ES-I3 (cell line): ENCODE results near the gene TRPV6.

Experiments used
- H3K36me3 ChIP-seq: 2 replicates; pipeline ENCODE4 v1.6.1; 2013; ENCODE audit warnings: mild to moderate bottlenecking, low read length, control low read depth, moderate library complexity; ENCODE audit not compliant: insufficient read depth
- H3K4me1 ChIP-seq: 2 replicates; pipeline ENCODE4 v1.6.1; 2013; ENCODE audit warnings: mild to moderate bottlenecking, control low read depth, low read length; ENCODE audit not compliant: insufficient read depth
- H3K9ac ChIP-seq: 2 replicates; pipeline ENCODE4 v1.6.1; 2013; ENCODE audit warnings: low read depth, mild to moderate bottlenecking, low read length, moderate library complexity
- H3K9me3 ChIP-seq: 2 replicates; pipeline ENCODE4 v1.6.1; 2013; ENCODE audit warnings: mild to moderate bottlenecking, low read length, moderate library complexity; ENCODE audit not compliant: control insufficient read depth, insufficient read depth

The TRPV6 gene

DNA sequence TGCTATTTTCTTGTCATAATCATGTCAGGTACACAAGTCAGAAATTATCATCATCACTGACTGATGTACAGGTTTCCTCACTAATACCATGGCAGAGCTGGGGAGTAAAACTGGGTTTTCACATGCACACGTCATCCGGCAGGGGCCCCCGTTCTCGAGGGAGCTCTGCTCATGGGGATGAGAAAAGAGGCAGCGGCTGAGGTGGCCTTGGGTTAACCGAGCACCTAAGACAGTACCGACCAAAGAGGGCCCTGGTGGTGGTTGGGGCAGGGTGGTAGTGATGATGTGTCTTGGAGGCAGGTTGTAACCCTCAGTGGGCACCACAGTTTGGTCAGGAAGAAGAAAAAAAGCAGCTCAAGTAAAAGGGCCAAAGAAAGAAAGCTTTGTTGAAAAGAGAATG lies 12.1 kb upstream of the TRPV6 start:
- Histone ChIP-seq H3K9ac (no peak overlapping the region), H3K4me1 (0 out of 2 replicates have a peak, but pooled peaks cover 3% of the 10 kb centered on the region), H3K9me3 (no peaks in the 10 kb centered on the region), H3K36me3 (no peaks in the 10 kb centered on the region)

DNA sequence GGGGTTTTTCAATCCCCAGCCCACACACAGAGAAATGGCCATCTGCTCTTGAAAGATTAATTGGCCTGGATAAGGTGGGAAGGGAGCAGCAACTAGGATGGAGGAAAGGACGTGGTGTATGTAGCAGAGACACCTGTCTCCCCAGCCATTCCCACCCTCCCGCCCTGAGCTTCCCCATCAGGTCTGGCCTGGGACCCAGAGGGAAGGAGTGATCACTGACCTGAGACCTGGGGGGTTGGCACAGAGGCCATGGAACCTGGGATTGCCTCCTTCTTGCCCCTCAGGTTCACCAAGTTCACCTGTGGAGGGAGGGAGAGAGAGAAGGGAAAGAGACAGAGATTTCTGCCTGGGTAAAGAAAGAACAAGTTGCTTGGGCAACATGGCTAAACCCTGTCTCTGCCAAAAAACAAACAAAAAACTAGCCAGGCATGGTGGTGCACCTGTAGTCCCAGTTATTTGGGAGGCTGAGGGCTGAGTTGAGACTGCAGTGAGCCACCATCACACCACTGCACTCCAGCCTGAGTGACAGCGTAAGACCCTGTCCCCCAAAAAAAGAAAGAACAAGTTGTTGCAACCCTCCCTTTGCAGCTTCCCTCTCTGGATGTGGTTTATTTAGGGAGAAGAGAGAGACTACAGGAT lies 11.3 kb upstream of the TRPV6 start:
- H3K36me3 ChIP-seq, result no peaks in the 10 kb centered on the region
- no peak overlapping the region for H3K9ac ChIP-seq

DNA sequence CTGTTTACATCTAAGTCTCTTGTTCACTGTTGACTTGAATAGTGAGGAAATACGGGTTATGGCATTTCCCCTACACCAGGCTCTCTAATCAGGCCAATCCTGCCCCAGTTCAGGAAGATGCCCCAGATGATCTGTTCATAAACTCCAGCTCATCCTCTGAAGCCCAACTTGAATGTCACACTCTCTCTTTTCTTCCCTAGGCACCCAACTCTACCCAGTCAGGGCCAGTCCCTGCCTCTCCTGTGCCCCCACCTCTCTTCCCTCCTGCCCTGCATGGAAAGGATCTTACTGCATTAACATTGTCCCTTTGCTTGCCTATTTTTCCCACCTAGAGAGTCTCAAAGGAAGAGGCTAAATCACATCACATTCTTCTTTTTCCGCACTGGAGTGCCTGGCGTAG lies 10.6 kb upstream of the TRPV6 start:
- H3K36me3 ChIP-seq, result no peaks in the 10 kb centered on the region
- no peaks in the 10 kb centered on the region for H3K9me3 ChIP-seq
- H3K4me1 ChIP-seq, result 0 out of 2 replicates have a peak, but pooled peaks cover 3% of the 10 kb centered on the region
- H3K9ac ChIP-seq, result no peak overlapping the region

More for the DNA sequence above, 11.3 kb upstream of the TRPV6 start:
- no peaks in the 10 kb centered on the region for H3K9me3 ChIP-seq
- H3K4me1 ChIP-seq, result 0 out of 2 replicates have a peak, but pooled peaks cover 3% of the 10 kb centered on the region

DNA sequence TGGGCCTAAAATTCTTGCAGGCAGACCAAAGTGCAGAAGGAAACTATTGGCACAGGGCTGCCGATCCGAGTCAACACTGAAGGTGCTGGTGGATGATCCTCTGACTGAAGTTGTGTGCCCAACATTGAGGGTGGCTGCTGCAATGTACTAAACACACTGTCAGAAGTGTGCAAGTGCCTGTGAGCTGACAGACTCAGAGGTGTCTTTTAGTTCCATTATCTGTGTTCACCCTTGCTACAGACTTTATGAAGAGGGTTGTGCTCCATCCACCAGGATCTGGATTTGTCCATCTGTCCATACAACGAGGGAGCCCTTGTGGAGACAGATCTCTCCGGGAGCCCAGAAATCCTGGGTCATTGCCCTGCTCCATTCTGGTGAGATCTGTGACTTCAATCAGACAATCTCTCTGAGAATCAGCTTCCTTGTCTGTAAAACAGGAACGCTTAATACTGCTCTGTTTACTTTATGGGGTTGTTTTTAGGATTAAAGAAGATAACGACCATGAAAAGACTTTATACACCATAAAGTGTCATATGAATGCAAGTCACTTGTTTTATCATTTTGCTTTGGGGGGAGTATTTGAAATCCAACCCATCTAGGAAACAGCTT lies 9.5 kb upstream of the TRPV6 start:
- Histone ChIP-seq H3K9me3 (no peaks in the 10 kb centered on the region), H3K9ac (no peak overlapping the region), H3K36me3 (no peaks in the 10 kb centered on the region), H3K4me1 (0 out of 2 replicates have a peak, but pooled peaks cover 3% of the 10 kb centered on the region)

DNA sequence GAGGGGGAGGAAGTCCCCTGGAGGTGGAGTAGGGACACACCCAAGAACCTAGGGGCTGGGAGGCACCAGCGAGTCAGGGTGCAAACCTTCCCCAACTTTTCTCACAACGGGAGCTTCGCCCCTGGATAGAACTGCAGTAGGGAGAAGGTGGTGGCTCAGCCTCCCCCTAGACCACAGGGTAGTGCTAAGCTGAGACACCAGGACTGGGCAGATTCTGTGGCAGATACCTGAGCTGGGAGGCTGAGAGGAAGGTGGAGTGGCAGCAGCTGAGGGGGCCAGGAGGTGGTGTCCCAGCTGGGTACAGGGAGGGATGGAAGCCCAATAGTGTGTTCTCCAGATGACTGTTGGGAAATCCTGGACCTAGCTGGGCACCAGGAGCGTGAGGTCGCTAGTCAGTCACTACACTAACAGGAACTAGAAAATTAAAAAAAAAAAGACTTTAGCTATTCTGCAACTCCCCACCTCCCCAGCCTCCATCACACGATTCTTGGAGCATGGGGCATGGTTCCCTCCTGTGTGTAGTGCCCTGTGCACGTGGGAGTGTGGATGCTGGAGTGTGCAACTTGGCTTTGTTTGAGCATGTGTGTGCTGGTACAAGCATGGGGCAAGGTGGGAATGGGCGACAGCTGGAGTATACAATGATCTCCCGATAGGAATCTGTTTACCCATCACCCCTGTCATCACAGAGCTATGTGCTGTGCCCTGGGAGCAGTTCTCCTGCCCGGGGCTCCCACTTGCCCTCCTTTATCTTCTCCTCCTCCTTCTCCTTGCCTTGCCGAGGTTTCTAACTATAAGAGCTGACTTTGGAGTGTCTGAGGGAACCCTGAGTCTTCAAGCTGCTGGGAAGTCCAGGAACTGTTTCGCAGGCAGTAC lies 8.8 kb upstream of the TRPV6 start:
- Histone ChIP-seq H3K9me3 (no peaks in the 10 kb centered on the region), H3K4me1 (0 out of 2 replicates have a peak, but pooled peaks cover 3% of the 10 kb centered on the region), H3K9ac (no peak overlapping the region), H3K36me3 (no peaks in the 10 kb centered on the region)

DNA sequence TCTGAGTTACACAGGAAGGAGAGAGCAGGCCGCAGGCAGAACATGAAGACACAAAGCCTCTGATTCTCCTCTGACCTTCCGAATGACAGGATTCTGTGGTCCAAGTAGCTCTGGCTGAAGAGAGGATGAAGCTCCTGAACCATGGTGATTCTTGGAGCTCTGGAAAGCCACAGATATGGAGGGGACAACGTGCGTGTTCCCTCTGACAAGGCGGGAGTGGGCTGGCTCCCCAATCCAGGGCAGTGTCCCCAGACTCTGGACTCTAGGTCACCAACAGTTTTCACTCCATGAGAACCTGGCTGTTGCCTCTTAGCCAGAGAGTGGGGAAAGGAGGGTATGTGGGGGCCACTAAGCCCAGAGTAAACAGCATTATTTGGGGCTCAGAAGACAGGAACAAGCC lies 7.4 kb upstream of the TRPV6 start:
- Histone ChIP-seq H3K9me3 (no peaks in the 10 kb centered on the region), H3K4me1 (0 out of 2 replicates have a peak, but pooled peaks cover 3% of the 10 kb centered on the region), H3K9ac (no peak overlapping the region), H3K36me3 (no peaks in the 10 kb centered on the region)

DNA sequence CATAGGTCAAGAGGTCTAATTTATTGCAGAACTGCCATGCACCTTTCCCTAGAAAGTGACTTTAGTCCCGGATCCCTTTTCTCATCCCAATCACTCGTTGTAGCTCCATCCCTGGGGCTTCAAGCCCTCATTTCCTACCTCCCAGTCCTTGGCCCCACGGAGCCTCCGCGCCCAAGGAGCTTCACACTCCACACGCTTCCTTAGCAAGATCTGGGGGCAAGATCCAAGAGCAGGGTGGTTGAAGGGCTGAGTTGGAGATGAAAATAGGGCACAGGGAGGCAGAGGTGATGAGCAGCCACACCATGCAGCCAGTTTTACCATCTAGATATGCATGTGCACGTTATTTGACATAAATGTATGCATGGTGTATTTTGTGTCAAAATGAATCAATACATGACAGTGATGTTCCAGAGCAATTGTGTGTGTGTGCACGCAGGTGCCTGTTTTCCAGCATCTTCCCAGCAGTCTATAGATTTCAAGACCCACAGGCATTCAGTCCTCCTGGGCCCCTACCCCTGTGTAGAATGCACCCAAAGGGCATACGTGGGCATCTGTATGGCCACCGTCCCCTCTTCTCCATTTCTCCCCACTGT lies 6.0 kb upstream of the TRPV6 start:
- Histone ChIP-seq H3K36me3 (no peaks in the 10 kb centered on the region), H3K9ac (no peak overlapping the region), H3K4me1 (0 out of 2 replicates have a peak, but pooled peaks cover 3% of the 10 kb centered on the region), H3K9me3 (no peaks in the 10 kb centered on the region)

DNA sequence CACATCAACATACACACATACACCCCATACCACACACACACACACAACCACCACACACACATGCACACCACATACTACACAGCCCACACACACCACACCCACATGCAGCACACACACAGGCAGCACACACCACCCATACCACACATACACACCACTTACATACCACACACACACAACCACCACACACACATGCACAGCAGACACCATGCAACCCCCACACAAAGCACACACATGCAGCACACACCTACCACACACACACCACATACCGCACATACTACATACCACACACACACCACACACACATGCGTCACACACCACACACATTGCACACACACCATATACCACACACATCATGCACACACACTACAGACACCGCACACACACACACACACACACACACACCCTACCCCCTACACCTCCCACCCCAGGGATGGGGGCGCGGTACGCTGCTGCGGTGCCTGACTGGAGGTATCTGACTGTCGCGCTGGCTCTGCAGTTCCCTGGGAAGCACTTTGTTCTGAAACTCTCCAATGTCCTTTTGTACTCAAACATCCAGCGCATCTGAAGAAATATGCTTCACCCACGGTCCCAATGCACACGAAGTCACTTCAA lies 5.4 kb upstream of the TRPV6 start:
- Histone ChIP-seq H3K9me3 (no peaks in the 10 kb centered on the region), H3K36me3 (no peaks in the 10 kb centered on the region), H3K4me1 (0 out of 2 replicates have a peak, but pooled peaks cover 3% of the 10 kb centered on the region), H3K9ac (no peak overlapping the region)

DNA sequence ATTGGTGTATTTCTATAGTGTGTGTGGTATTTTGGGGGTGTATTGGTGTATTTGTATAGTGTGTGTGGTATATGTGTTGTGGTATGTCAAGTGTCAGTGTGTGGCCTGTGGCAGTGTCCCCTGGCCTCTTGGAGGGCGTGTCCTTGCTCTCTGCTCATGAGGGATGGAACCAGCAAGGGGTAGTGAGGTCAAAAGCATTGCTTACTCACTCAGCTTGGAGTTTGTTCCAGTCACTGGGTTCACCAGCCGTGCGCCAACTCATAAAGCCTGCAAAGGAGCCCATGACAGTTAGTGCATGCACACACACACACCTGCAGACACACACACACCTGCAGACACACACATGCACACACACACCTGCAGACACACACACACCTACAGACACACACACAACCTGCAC lies 4.3 kb upstream of the TRPV6 start:
- Histone ChIP-seq H3K9ac (no peak overlapping the region), H3K36me3 (no peaks in the 10 kb centered on the region), H3K4me1 (peaks cover 6% of the 10 kb centered on the region; the same call in 1 of the 2 replicates), H3K9me3 (no peaks in the 10 kb centered on the region)

DNA sequence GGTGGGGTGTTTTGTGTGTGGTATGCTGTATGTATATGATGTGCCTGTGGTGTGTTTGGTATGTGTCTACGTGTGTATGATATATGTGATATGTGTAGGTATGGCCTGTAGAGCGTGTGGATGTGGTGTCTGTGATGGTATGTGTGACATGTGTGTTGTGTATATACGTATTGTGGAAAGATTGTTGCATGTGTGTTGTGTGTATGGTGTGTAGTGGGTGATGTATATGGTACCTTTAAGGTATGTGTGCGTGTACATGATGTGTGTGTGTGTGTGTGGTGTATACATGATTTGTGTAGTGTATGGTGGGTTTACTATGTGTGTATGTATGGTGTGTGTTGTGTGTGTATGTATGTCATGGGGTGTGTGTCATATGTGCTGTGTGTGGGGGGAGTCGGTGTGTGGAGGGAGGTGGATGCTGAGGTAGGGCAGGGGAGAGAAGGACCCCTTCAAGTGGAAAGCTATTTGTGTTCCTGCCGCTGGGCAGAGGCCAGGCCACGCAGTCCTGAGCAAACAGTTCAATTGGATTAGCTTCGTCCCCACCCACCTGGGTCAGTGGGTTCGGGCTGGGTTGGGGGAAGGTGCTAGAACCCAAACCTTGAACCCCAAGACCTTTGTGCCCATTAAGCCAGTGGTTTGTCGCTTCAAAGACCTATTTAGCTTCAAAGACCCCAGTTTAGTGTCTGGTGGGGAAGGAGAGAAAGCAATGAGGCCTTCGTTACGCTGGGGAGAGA lies 1.9 kb upstream of the TRPV6 start:
- H3K9me3 ChIP-seq, result no peaks in the 10 kb centered on the region
- H3K36me3 ChIP-seq, result no peaks in the 10 kb centered on the region
- H3K9ac ChIP-seq, result no peak overlapping the region

DNA sequence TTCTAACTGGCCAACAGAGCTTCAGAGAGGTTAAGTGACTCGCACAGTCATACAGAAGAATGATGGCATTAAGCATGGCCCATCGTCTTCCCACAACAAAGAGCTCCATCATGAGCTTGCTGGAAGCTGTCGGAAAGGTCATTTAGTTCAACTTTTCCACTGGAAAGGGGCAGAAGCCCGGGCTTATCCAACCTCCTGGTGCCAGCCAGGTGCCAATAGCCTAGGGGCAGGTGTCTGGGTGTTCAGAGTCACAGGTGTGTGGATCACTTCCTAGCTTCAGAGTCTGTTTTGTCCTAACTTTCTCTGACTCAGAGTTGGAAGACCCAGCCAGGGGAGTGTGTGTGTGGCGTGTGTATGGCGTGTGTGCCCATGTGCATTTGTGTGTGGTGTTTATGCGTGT lies 1.3 kb upstream of the TRPV6 start:
- H3K4me1 ChIP-seq, result peaks cover 2% of the 10 kb centered on the region; the same call in 1 of the 2 replicates
- H3K36me3 ChIP-seq, result no peaks in the 10 kb centered on the region
- H3K9ac ChIP-seq, result no peak overlapping the region
- H3K9me3 ChIP-seq, result no peaks in the 10 kb centered on the region

More for the DNA sequence above, 1.9 kb upstream of the TRPV6 start:
- peaks cover 2% of the 10 kb centered on the region; the same call in 1 of the 2 replicates for H3K4me1 ChIP-seq

DNA sequence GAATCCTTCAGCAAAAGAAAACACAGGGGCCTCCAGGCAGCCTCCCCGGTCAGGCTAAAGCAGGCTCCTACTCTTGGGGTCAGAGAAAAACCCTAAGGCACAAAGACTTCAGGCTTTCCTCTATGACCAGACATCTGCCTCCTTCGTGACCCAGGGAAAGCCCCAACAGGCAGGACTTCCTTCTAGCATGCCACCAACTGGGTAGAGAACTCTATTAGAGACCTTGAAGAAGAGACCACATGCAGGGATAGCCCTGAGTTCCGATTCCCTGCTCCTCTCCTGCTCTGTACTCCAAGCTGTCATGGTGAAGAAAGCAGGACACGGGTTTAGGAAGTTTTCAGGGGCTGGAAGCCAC lies 1.3 kb downstream of the TRPV6 start:
- no peaks in the 10 kb centered on the region for H3K36me3 ChIP-seq
- peaks cover 2% of the 10 kb centered on the region; the same call in 1 of the 2 replicates for H3K4me1 ChIP-seq
- no peak overlapping the region for H3K9ac ChIP-seq
- H3K9me3 ChIP-seq, result no peaks in the 10 kb centered on the region

DNA sequence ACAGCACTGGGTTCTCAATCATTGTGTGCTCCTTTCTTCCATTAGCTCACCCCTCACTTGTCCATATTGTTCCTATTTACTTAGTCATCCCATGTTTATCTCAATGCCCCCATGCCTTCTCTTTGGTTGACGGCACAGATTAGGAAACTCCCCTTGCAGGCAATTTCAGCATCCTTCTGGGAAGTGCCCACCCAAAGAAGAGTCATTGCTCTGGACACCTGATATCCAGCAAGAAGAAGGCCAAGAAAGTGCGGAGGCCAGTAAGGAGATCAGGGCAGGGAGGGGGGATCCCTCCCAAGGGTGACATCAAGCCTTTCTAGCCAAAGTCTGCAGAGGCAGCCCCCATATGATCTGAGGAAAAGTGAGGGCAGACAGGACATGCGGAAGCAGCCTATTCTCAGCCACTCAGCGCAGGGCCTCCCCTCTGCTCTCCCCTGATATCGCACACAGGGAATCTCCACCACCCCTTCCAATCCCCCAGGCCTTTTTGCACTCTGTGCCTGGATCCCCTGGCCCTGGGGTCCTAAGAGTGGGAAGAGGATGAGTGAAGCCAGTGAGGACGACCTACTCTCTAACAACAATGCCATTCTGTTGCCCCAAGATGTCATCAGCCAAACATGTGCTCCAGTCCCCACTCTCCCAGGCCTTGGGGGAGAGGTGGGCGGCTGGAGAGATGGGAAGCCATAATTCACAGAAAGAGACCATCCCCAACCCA lies 1.8 kb downstream of the TRPV6 start:
- no peak overlapping the region for H3K9ac ChIP-seq
- H3K4me1 ChIP-seq, result peaks cover 2% of the 10 kb centered on the region; the same call in 1 of the 2 replicates
- no peaks in the 10 kb centered on the region for H3K36me3 ChIP-seq
- H3K9me3 ChIP-seq, result no peaks in the 10 kb centered on the region
